ENCODE data around the gene DFFB.

DFFB gene

GRCh38 chr1:3886691-3887090, 29.4 kb downstream of the DFFB start:
- no peak overlapping the region for H3K4me3 ChIP-seq (ENCODE audit: low read depth, low read length)
- TF ChIP-seq CTCF (conservative IDR thresholded peaks at IDR 0.05; ENCODE audit: low read depth, low read length): no peak
- DNase-seq (ENCODE audit: low read depth): no peak

GRCh38 chr1:3888301-3888700, 31.0 kb downstream of the DFFB start:
- no peak for DNase-seq (ENCODE audit: low read depth)
- H3K4me3 ChIP-seq (ENCODE audit: low read depth, low read length): no peak overlapping the region
- TF ChIP-seq CTCF (conservative IDR thresholded peaks at IDR 0.05; ENCODE audit: low read depth, low read length): no peak

- no peak overlapping the region for H3K4me3 ChIP-seq (ENCODE audit: low read depth, low read length)
- no peak for TF ChIP-seq CTCF (conservative IDR thresholded peaks at IDR 0.05; ENCODE audit: low read depth, low read length)
- DNase-seq (ENCODE audit: low read depth): no peak
Observed at GRCh38 chr1:3889936-3890335, 32.7 kb downstream of the DFFB start.

- H3K4me3 ChIP-seq (ENCODE audit: low read depth, low read length): no peak overlapping the region
- no peak for TF ChIP-seq CTCF (conservative IDR thresholded peaks at IDR 0.05; ENCODE audit: low read depth, low read length)
- DNase-seq (ENCODE audit: low read depth): no peak
Observed at GRCh38 chr1:3890389-3891328, 33.4 kb downstream of the DFFB start.

GRCh38 chr1:3891329-3891865, 34.1 kb downstream of the DFFB start:
- TF ChIP-seq CTCF (conservative IDR thresholded peaks at IDR 0.05; ENCODE audit: low read depth, low read length): no peak
- no peak for DNase-seq (ENCODE audit: low read depth)
- H3K4me3 ChIP-seq (ENCODE audit: low read depth, low read length): no peak overlapping the region

GRCh38 chr1:3892748-3893147, 35.5 kb downstream of the DFFB start:
- no peak for TF ChIP-seq CTCF (conservative IDR thresholded peaks at IDR 0.05; ENCODE audit: low read depth, low read length)
- DNase-seq (ENCODE audit: low read depth): no peak
- no peak overlapping the region for H3K4me3 ChIP-seq (ENCODE audit: low read depth, low read length)

Data from choroid plexus epithelial cell (primary cell).